CD4-positive, alpha-beta T cell treated with Interleukin-6 at 100 ng/mL for 8 hours (primary cell): Measurements from ENCODE around the gene TRRAP.

Experiments used
- DNase-seq: peaks from one replicate; pipeline ENCODE4 v3.0.0-alpha.2; 2020; ENCODE audit warnings: mixed read lengths, low spot score

The TRRAP gene

GRCh38 chr7:98949336-98950044, 71.2 kb downstream of the TRRAP start:
- no peak for DNase-seq

GRCh38 chr7:98955992-98956391, 77.7 kb downstream of the TRRAP start:
- no peak for DNase-seq

GRCh38 chr7:98956469-98956868, 78.1 kb downstream of the TRRAP start:
- DNase-seq, result no peak

GRCh38 chr7:98956937-98957336, 78.6 kb downstream of the TRRAP start:
- no peak for DNase-seq

GRCh38 chr7:98957766-98958165, 79.4 kb downstream of the TRRAP start:
- no peak for DNase-seq

- DNase-seq, result no peak
Measured at GRCh38 chr7:98958968-98959367, 80.6 kb downstream of the TRRAP start.

- DNase-seq, result no peak
Measured at GRCh38 chr7:98963305-98963704, 85.0 kb downstream of the TRRAP start.

GRCh38 chr7:98964596-98964995, 86.3 kb downstream of the TRRAP start:
- DNase-seq, result no peak

- DNase-seq, result no peak
Measured at GRCh38 chr7:98968621-98969020, 90.3 kb downstream of the TRRAP start.

GRCh38 chr7:98969386-98969785, 91.1 kb downstream of the TRRAP start:
- DNase-seq, result no peak

- DNase-seq, result no peak
Measured at GRCh38 chr7:98970016-98970615, 91.8 kb downstream of the TRRAP start.

GRCh38 chr7:98970805-98971204, 92.5 kb downstream of the TRRAP start:
- no peak for DNase-seq

GRCh38 chr7:98974205-98974604, 95.9 kb downstream of the TRRAP start:
- no peak for DNase-seq

GRCh38 chr7:98974906-98975816, 96.8 kb downstream of the TRRAP start:
- DNase-seq, result no peak

GRCh38 chr7:98976396-98977185, 98.3 kb downstream of the TRRAP start:
- DNase-seq, result no peak

- DNase-seq, result no peak
Measured at GRCh38 chr7:98978672-98979071, 100.3 kb downstream of the TRRAP start.

GRCh38 chr7:98981701-98982100, 103.4 kb downstream of the TRRAP start:
- no peak for DNase-seq

GRCh38 chr7:98982686-98983085, 104.4 kb downstream of the TRRAP start:
- DNase-seq, result no peak

- no peak for DNase-seq
Measured at GRCh38 chr7:98984126-98984525, 105.8 kb downstream of the TRRAP start.

- DNase-seq, result no peak
Measured at GRCh38 chr7:98985406-98985805, 107.1 kb downstream of the TRRAP start.

- DNase-seq, result no peak
Measured at GRCh38 chr7:98985945-98986344, 107.6 kb downstream of the TRRAP start.

GRCh38 chr7:98988641-98989040, 110.3 kb downstream of the TRRAP start:
- no peak for DNase-seq
